ENCODE measurements around the gene SDCBP2. TPM values are rescaled to one million over a fixed set of nuclear protein-coding genes. Genes with fewer than 3 reads are reported as not detected.
A peak's percentile ranks its signal among the peaks of the same experiment; 100 is the strongest.

Gene SDCBP2
- total RNA-seq, 1 donor from 2014 or later, result 2.4 TPM

GRCh38 chr20:1367479-1367878 is 38.5 kb upstream of the SDCBP2 start:
- Mint-ChIP-seq H3K9me3 (no peaks in the 10 kb centered on the region), H3K27ac (ENCODE audit: unreplicated experiment) (no peak overlapping the region), H3K4me1 (no peaks in the 10 kb centered on the region), H3K4me3 (no peak overlapping the region), H3K36me3 (ENCODE audit: low read depth) (peaks cover 33% of the 10 kb centered on the region), H3K27me3 (ENCODE audit: low read depth) (no peaks in the 10 kb centered on the region)
- no peak for TF ChIP-seq CTCF (conservative IDR thresholded peaks at IDR 0.05)
- DNase-seq (ENCODE audit: low read depth, low spot score), result no peak

- H3K4me3 Mint-ChIP-seq, result no peak overlapping the region
- no peak for TF ChIP-seq CTCF (conservative IDR thresholded peaks at IDR 0.05)
- no peak for DNase-seq (ENCODE audit: low read depth, low spot score)
- H3K27ac Mint-ChIP-seq (ENCODE audit: unreplicated experiment), result no peak overlapping the region
- H3K36me3 Mint-ChIP-seq (ENCODE audit: low read depth), result peaks cover 55% of the 10 kb centered on the region
- H3K9me3 Mint-ChIP-seq, result no peaks in the 10 kb centered on the region
- no peaks in the 10 kb centered on the region for H3K4me1 Mint-ChIP-seq
- H3K27me3 Mint-ChIP-seq (ENCODE audit: low read depth), result no peaks in the 10 kb centered on the region
Observed at GRCh38 chr20:1364106-1364505, 35.2 kb upstream of the SDCBP2 start.

- Mint-ChIP-seq H3K4me1 (no peaks in the 10 kb centered on the region), H3K36me3 (ENCODE audit: low read depth) (peaks cover 55% of the 10 kb centered on the region), H3K9me3 (no peaks in the 10 kb centered on the region), H3K4me3 (no peak overlapping the region), H3K27ac (ENCODE audit: unreplicated experiment) (no peak overlapping the region), H3K27me3 (ENCODE audit: low read depth) (no peaks in the 10 kb centered on the region)
- DNase-seq (ENCODE audit: low read depth, low spot score), result no peak
- TF ChIP-seq CTCF (conservative IDR thresholded peaks at IDR 0.05), result no peak
Observed at GRCh38 chr20:1363522-1363921, 34.6 kb upstream of the SDCBP2 start.

DNA sequence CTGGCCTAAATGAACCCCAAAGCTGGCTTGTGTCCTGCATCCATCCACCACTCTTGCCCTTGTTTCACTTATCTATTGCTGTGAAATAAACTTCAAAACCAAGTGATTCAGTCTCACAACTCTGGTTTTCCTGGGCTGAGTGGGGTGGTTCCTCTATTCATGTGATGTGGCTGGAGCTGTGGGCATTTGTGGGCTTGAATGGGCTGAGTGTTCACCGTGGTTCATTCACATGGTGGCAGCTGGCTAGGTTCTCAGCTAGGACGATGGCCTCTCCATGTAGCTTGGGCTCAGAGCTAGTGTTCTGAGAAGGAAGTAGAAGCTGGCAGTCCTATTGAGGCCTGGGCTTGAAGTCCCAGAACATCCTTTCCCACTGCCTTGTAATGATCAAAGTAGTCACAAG is 33.5 kb upstream of the SDCBP2 start:
- no peaks in the 10 kb centered on the region for H3K27me3 Mint-ChIP-seq (ENCODE audit: low read depth)
- H3K36me3 Mint-ChIP-seq (ENCODE audit: low read depth), result peaks cover 48% of the 10 kb centered on the region
- peak overlapping the region; percentile 19 for H3K27ac Mint-ChIP-seq (ENCODE audit: unreplicated experiment)
- no peak for TF ChIP-seq CTCF (conservative IDR thresholded peaks at IDR 0.05)
- H3K4me3 Mint-ChIP-seq, result no peak overlapping the region
- DNase-seq (ENCODE audit: low read depth, low spot score), result no peak
- no peaks in the 10 kb centered on the region for H3K9me3 Mint-ChIP-seq
- no peaks in the 10 kb centered on the region for H3K4me1 Mint-ChIP-seq

- no peaks in the 10 kb centered on the region for H3K27me3 Mint-ChIP-seq (ENCODE audit: low read depth)
- no peak for TF ChIP-seq CTCF (conservative IDR thresholded peaks at IDR 0.05)
- no peak overlapping the region for H3K4me3 Mint-ChIP-seq
- H3K36me3 Mint-ChIP-seq (ENCODE audit: low read depth), result peaks cover 48% of the 10 kb centered on the region
- H3K4me1 Mint-ChIP-seq, result no peaks in the 10 kb centered on the region
- no peak for DNase-seq (ENCODE audit: low read depth, low spot score)
- H3K9me3 Mint-ChIP-seq, result no peaks in the 10 kb centered on the region
- no peak overlapping the region for H3K27ac Mint-ChIP-seq (ENCODE audit: unreplicated experiment)
Observed at GRCh38 chr20:1360094-1360846, 31.3 kb upstream of the SDCBP2 start.
